Muscle of arm (tissue), 14 donors: ENCODE measurements around the gene OR10W1. TPM values are rescaled to one million over a fixed set of nuclear protein-coding genes. Genes with fewer than 3 reads are reported as not detected.

Experiments used
- DNase-seq: peaks from one replicate; pipeline ENCODE4 v3.0.0-alpha.2; 2013
- long read RNA-seq, 11 donors: transcript quantifications; one replicate each; lab custom pipeline, GENCODE V29; 2026
- polyA plus RNA-seq, 12 donors: library from polyadenylated mRNA; unstranded; fragments of 120-200 nt; gene quantifications; one replicate each; pipeline ENCODE4 v1.2.1, GENCODE V29; 2013; ENCODE audit not compliant: insufficient read length in 12 of 12

OR10W1 gene, protein sequence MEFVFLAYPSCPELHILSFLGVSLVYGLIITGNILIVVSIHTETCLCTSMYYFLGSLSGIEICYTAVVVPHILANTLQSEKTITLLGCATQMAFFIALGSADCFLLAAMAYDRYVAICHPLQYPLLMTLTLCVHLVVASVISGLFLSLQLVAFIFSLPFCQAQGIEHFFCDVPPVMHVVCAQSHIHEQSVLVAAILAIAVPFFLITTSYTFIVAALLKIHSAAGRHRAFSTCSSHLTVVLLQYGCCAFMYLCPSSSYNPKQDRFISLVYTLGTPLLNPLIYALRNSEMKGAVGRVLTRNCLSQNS
- polyA plus RNA-seq: not detected
- long read RNA-seq, donor 1: 0 reads
- long read RNA-seq, donor 2: 0 reads
- long read RNA-seq, donor 3: 0 reads
- long read RNA-seq, donor 4: 0 reads
- long read RNA-seq, donor 5: 0 reads
- long read RNA-seq, donor 6: 0 reads
- long read RNA-seq, donor 7: 0 reads
- long read RNA-seq, donor 8: 0 reads
- long read RNA-seq, donor 9: 0 reads
- long read RNA-seq, donor 10: 0 reads
- long read RNA-seq, donor 11: 0 reads

DNA sequence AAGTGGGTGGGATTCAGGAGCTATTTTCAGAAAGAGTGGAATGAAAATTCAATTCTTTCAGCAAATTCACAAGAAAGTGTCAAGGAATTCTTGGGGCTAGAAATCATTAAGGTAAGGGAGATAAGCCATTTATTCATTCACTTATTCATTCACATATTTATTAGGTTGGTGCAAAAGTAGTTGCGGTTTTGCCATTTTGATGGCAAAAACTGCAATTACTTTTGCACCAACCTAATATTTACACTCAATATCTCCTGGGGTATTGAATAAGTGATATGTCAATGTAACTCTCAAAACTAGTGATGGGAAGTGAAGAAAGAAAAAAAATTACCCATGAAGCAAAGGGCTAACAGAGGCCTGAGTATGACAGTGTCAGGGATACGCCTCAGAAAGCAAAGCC lies at the start of gene OR10W1:
OR10W1 (minus strand) TSS at position 119 of the 400 bp plus-strand sequence. CDS start 402 bp downstream, outside the sequence.
- no peak for DNase-seq

DNA sequence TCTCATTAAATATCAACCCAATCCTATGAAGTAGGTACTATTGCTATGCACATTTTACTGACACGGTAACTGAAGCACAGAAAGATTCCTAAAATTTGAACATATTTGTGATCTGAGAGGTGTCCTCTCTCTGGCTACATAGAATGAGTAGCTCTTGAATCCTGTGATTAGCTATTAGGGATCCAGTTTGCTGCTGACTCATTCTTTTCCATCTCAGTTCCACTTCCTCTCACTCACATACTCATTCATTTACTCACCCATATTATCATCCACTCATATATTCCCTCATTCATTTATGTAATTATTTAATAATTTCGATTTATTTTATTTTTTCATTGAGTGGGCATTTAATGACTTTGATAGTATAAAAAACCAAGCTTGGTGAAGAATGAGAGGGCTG lies 48.1 kb upstream of the OR10W1 start:
- no peak for DNase-seq

DNA sequence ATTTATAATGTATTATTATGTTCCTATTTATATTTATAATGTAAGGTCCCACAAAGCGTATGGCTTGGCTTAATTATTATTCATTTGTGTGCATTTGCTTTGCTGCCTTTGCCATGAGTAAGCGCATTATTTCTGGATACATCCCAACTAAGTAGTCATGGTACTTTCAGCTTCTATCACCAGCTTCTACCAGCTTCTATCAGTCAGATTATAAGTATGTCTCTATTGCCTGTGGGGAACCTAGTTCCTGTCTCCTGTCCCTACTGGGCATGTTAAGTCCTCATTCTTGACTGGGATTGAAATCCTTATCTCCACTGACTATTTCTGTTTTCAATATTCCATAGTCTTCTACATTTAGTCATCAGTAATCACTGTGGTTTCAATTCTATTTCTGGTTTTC lies 33.5 kb upstream of the OR10W1 start:
- no peak for DNase-seq

DNA sequence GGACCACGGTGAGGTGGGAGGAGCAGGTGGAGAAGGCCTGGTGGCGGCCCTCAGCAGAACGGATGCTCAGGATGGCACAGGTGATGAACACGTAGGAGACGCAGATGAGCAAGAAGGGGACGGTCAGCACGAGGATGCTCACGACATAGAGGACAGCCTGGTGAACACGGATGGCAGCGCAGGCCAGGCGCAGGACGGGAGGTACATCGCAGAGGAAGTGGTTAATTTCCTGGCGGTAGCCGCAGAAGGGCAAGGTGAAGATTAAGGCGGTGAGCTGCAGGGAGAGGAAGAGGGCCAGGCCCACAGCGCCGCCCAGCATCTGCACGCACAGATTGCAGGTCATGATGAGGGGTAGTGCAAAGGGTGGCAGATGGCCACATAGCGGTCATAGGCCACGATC lies 24.0 kb upstream of the OR10W1 start:
- no peak for DNase-seq

DNA sequence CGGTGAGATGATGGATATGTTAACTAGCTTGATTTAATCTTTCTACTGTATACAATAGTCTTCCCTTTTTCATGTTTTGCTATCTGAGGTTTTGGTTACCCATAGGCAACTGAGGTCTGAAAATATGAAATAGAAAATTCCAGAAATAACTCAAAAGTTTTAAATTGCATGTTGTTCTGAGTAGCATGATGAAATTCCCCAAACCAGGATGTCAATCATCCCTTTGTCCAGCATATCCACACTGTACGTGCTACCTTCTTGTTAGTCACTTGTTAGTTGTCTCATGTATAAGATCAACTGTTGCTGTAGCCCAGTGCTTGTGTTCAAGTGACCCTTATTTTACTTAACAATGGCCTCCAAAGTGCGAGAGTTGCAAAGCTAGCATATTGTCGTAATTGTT lies 21.2 kb upstream of the OR10W1 start:
- DNase-seq: no peak

DNA sequence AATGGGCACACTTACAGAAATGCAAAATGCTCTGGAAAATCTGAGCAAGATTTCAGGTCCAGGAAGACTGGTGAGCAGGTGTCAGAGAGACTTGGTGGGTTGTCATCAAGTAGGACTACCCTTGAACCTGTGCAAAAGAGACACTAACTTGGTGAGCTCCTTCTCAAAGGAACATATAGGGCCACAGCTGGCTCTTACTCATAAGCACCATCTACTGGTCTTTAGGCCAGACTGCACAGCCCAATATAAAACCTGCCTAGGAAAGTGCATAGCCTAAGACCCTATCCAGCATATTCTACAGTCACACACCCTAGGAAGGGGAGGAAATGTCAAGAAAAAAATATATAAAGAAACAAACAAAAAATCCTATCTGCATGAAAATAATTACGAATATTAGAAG lies 18.2 kb upstream of the OR10W1 start:
- no peak for DNase-seq

DNA sequence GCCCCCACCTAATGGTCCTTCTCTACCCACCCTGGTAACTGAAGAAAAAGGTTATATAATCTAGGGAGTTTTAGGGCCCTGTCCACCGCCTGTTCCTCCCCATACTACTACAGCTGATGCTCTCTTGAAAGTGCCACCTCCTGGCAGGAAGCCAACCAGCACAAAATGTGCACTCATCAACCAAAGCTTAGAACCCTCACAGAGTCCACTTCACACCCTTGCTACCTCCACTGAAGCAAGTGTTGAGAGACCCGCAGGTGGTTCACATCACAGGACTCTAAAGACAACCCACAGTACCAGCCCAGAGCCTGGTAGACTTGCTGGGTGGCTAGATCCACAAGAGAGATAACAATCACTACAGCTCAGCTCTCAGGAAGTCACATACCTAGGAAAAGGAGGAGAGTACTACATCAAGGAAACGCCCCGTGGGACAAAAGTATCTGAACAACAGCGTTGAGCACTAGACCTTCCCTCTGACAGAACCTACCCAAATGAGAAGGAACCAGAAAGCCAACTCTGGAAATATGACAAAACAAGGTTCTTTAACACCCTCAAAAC lies 17.5 kb upstream of the OR10W1 start:
- DNase-seq: no peak

DNA sequence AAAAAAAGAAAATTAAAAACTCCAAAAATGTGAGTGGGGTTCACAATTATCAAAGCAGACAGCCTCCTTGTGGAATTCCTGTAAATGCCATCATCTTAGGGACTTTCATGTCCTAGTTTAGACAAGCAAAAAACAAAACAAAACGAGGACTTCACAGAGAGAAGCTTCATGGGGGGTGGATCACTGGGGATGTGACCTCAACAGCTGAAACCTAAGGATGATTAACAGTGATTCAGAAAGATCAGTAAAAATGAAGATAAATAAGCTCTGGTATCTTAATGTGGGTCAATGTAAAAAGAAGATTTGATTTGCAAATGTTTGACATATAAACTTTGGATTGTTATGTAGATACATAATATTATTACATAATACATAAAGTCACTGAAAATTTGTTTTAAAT lies 8.1 kb upstream of the OR10W1 start:
- no peak for DNase-seq

DNA sequence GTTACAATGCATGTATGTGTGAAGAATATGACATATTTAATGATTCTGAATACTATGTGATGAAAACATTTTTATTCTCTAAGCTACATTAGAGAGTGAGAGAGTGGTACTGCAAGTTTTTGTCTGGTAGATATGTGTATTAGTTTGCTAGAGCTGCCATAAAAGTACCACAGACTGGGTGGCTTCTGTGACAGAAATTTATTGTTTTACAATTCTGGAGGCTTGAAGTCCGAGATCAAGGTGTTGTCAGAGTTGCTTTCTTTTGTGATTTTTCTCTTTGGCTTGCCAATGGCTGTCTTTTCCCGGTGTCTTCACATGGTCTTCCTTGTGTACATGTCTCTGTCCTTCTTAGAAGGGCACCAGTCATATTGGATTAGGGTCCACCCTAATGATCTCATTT lies 6.9 kb upstream of the OR10W1 start:
- no peak for DNase-seq

DNA sequence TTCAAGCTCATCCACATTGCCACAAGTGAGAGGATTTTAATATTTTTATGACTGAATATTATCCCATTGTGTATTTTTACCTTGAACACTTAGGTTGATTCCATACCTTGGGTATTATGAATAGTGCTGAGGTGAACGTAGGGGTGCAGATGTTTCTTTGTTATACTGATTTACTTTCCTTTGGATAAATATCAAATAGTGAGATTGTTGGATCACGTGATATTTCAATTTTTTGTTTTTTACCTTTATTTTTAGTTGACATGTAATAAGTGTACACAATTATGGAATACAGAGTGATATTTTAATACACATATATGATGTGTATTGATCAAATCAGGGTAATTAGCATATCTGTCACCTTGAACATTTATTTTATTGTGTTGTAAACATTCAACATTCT lies 8.1 kb downstream of the OR10W1 start:
- DNase-seq: no peak

DNA sequence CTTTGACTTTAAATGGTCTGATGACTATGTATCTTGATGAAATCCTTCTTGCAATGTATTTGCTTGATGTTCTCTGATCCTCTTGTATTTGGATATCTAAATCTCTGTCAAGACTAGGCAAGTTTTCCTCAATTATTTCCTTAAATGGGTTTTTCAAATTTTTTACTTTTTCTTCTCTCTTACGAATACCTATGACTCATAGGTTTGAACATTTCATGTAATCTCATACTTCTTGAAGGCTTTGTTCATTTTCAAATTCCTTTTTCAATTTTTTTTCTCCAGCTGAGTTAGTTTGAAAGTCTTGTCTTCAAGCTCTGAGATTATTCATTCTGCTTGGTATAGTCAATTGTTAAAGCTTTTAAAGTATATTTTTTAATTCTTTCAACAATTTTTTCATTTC lies 13.1 kb downstream of the OR10W1 start:
- DNase-seq: no peak

DNA sequence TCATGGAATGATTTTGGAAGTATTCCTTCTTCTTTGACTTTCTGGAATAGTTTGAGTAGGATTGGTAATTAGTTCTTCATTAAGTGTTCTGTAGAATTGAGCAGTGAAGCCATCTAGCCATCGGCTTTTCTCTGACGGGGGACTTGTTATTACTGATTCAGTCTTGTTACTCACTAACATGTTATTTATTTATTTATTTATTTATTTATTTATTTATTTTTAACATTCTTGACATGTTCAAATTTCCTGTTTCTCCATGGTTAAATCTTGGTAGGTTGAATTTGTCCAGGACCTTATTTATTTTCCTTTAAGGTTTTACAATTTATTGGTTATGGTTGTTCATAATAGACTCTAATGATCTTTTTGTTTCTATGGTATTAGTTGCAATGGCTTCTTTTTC lies 24.1 kb downstream of the OR10W1 start:
- DNase-seq: no peak

DNA sequence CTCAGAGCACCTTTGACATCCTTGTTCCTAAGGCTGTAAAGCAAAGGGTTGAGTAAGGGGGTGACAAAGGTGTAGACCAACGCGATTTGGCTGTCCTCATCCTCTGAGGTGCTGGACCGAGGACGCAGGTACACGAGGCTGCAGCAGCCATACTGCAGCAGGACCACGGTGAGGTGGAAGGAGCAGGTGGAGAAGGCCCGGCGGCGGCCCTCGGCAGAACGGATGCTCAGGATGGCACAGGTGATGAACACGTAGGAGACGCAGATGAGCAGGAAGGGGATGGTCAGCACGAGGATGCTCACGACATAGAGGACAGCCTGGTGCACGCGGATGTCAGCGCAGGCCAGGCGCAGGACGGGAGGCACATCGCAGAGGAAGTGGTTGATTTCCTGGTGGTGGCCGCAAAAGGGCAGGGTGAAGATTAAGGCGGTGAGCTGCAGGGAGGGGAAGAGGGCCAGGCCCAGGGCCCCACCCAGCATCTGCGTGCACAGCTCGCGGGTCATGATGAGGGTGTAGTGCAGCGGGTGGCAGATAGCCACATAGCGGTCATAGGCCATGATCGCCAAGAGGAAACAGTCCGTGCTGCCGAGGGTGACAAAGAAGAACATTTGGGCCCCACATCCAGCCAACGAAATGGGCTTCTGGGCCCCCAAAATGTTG lies 40.0 kb downstream of the OR10W1 start:
- no peak for DNase-seq

DNA sequence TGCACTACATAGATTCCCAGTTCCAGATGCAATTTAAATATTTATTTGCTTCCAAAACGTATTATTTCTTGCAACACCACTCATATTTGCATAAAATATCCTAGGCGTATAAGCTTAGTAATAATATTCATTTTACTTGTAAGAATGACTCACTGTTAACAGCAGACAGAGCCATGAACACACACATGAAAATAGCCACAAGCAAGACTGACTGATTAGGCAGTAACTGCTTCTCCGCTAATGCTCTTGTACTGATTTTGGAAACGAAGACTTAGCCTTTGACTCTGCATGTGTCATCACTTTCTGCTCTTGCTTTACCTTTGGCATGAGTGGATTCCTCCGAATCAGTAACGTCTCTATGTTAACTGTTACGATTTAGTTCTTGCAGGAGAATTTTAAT lies 45.3 kb downstream of the OR10W1 start:
- DNase-seq: no peak

Other genes with a start within 250 kb of the OR10W1 start
- gene OR9Q1, start 244.4 kb downstream of the OR10W1 start, polyA plus RNA-seq: not detected
- not detected for gene OR6Q1, start 237.3 kb downstream of the OR10W1 start, polyA plus RNA-seq
- not detected for gene OR9I1, start 142.7 kb downstream of the OR10W1 start, polyA plus RNA-seq
- gene OR9Q2, start 79.2 kb downstream of the OR10W1 start, polyA plus RNA-seq: not detected
- not detected for gene OR1S2, start 64.1 kb downstream of the OR10W1 start, polyA plus RNA-seq
- gene OR1S1, start 55.5 kb downstream of the OR10W1 start, polyA plus RNA-seq: not detected
- under 1 TPM in 1 of 12 donors, not detected in 11; 0.17 TPM for gene OR10Q1, start 39.3 kb downstream of the OR10W1 start, polyA plus RNA-seq
- gene OR5B17, start 90.8 kb upstream of the OR10W1 start, polyA plus RNA-seq: not detected
- gene OR5B3, start 138.6 kb upstream of the OR10W1 start, polyA plus RNA-seq: not detected
- gene OR5B2, start 159.9 kb upstream of the OR10W1 start, polyA plus RNA-seq: not detected
- gene OR5B12, start 174.0 kb upstream of the OR10W1 start, polyA plus RNA-seq: not detected
- gene OR5B21, start 239.8 kb upstream of the OR10W1 start, polyA plus RNA-seq: not detected